Renal cortex interstitium (tissue), 11 donors: ENCODE results near the gene OPCML. TPM values are rescaled to one million over a fixed set of nuclear protein-coding genes. Genes with fewer than 3 reads are reported as not detected.

ENCODE experiments used
- DNase-seq, 11 donors: peaks; one replicate each; pipeline ENCODE4 v3.0.0-alpha.2; 2013; ENCODE audit warnings: low read depth in 9 of 11, low spot score in 4 of 11; ENCODE audit errors: extremely low read depth in 1 of 11
- polyA plus RNA-seq, 3 donors: library from polyadenylated mRNA; unstranded; fragments of 120-200 nt; gene quantifications; one replicate each; pipeline ENCODE4 v1.2.1, GENCODE V29; 2013; ENCODE audit not compliant: insufficient read length in 3 of 3

OPCML gene
- polyA plus RNA-seq, 3 donors, result 13.2 to 15.8 (median 15.2) TPM

DNA sequence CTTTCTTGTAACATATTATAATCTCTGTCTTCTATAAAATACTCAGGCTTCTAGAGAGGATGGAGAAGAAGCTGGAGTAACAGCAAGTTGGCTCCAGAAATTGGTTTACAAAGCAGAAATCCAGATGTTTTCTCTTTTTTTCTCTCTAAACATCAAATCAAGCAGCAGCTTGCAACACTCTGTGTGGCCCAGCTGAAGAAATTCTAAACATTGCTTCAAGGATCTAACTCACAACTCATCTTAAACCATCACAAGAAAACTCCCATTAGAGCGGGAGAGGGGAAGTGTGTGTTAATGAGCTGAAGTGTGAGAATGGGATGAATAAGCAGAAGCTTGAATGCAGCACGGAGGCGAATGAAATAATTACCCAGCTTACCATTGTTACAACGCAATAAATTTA is 146.5 kb downstream of the OPCML start:
- peak in 3 of 11 donors; percentile 20 to 38 (median 37) for DNase-seq

- no peak for DNase-seq
Observed at GRCh38 chr11:133384731-133385130, 147.6 kb downstream of the OPCML start.

DNA sequence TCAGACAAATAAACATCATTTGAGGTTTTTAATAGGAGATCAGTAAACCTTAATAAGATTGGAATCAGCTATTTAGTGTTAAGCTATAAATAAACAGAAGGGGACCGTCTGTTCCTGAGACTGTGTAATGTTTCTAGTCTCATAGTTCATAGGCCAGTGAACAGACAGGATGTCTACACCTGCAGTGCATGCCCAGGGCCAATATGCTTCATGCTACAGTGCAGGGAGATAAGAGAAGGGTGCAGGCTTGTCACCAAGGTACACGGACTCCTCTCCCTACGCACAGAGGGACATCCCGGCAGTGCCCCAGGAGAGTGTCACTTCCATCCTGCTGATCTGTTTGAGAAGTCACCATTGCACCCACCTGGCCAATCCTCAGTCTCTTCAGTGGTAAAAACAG is 148.6 kb downstream of the OPCML start:
- no peak for DNase-seq

GRCh38 chr11:133383201-133383600 is 149.1 kb downstream of the OPCML start:
- DNase-seq, result no peak

- no peak for DNase-seq
Observed at GRCh38 chr11:133382131-133382812, 150.0 kb downstream of the OPCML start.

DNA sequence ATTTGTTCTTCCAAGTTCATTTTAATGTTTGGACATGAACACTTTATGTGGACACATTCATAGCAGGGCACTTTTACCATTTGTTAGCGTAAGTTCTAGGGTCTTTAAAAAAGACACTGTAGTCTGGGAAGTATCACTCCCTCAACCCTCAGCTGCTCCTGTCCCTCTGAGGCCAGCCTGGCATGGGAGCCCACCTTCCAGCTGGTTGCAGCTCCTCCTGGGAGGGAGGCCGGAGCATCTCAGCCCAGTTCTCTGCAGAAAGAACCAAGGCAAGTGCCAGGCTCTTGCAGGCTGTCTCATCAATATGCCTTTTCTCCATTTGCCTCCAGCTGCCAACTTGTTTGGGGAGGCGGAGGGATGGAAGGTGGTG is 150.6 kb downstream of the OPCML start:
- DNase-seq, result no peak

DNA sequence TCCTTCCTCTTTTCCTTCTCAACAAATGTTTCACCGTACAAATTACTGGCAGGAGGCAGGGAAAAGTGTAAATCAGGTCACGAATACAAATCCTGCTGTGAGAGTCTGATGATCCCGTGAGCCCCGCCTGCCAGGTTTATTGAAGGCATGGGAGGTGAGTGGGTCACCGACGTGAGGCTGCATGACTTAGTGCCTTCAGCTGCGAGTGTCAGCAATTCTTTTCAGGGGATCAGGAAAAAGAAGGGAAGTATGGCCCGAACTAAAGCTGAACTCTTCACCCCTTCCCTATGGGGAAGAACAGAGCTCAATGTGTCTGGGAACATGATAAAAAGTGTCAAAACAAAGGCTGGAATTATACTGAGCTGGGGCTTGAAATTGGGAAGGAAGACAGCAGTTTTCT is 166.2 kb downstream of the OPCML start:
- DNase-seq, result no peak

DNA sequence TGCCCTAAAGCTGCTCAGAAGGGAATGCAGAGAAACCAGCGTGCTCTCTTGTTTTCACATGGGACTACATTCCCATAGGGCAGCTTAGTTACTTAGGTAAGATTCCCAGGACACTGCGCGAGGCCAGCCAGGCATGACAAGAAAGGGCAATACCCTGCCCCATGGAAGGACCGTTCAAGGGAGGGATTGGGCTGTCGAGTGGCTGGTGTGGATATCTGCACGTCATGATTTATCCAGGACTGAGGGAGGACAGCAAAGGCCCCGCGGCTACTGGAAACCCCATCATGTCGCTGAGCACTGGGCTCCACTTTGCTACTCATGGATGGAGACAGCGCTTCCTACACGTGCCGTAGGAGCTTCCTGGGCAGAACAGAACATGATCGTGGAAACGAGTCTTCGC is 169.4 kb downstream of the OPCML start:
- peak in 1 of 11 donors; percentile 13 for DNase-seq

GRCh38 chr11:133362156-133362555 is 170.1 kb downstream of the OPCML start:
- DNase-seq, result no peak

DNA sequence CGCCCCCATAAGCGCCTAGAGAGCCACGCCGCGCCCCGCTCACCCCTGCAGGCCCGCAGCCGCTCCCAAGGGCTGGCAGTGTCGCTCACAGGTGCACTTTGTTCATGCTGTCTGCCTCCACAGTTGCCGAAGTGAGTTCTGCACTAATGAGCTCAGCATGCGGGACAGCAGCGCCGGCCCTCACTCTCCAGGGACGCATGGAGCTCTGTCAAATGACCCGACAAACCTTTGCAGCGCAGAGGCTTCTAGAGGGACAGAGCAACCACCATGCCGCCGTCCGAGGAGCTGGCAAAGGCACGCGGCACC is 170.7 kb downstream of the OPCML start:
- DNase-seq, result no peak

DNA sequence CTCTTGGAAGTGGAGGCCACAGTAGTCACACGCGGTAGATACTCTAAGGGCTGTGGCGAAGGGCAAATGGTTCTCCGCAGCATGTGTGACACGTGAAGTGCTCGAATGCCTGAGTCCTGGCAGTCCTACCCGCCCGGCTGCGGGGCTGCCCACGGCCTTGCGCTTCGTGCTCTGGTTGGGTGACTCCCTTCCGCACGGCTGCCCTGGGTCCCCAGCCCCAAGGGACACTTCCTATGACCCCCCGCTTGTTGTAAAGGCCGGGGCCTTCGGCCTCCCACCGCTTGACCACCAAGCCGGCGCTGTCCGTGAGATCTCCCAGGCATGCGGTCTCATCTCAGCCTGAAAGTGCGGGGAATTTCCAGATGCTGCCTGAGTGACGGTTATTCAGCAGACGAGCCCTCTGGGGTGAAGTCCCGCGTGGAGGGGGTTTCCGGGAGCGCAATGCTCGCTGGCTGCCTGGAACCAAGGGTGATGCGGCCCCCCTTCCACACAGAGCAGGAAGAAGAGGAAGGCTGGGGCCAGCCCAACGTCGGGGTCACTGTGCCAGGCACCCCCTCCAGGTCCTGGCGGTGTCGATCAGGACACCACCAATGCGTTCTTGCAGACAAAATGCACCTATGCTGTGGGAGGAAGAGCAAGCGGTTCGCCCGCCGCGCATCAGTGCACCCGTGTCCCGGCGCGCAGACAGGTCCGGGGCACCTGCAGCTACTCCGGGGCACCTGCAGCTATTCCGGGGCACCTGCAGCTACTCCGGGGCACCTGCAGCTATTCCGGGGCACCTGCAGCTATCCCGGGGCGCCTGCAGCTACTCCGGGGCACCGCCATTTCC is 171.2 kb downstream of the OPCML start:
- DNase-seq, result no peak

GRCh38 chr11:133355095-133355494 is 177.2 kb downstream of the OPCML start:
- DNase-seq, result no peak

GRCh38 chr11:133354069-133354468 is 178.2 kb downstream of the OPCML start:
- DNase-seq, result no peak

DNA sequence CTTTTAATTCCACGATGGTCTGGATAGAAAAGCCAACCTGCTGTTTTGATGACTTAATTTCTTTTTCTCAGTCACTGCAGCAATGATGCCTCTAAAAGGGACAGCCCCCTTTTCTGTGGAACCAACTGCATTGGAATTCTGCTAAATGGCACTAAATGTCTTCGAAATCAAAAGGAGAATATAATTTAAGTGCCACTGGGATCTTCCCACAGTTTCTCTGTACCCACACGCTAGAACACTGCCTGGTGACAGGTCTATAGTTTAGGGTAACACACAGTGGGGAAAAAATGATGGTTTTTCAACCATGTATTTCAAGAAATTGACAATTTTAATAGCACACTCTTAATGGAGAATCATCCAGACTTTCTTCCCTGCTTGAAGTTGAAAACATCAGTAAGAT is 182.3 kb downstream of the OPCML start:
- no peak for DNase-seq

DNA sequence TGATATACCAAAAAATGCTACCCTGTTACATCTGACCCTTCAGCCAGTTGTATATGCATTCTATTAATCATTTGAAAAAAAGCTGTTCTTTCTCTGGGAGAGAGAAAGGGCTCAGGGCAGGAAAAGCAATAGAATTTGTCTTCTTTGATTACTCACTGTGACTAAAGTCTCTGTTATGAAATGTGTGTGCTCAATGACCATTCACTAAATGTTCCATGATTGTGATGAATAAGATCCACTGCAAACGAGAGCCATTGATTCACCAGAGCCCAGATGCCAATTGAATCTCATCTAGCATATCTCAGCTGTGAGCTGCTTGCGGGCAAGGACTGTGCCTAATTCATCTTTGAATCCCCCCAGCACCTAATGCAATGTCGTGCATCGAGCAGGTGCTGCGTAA is 184.3 kb downstream of the OPCML start:
- no peak for DNase-seq

- no peak for DNase-seq
Observed at GRCh38 chr11:133346137-133346536, 186.2 kb downstream of the OPCML start.

GRCh38 chr11:133343951-133344350 is 188.3 kb downstream of the OPCML start:
- DNase-seq, result no peak

GRCh38 chr11:133339495-133340140 is 192.7 kb downstream of the OPCML start:
- DNase-seq, result no peak

- no peak for DNase-seq
Observed at GRCh38 chr11:133338588-133338987, 193.7 kb downstream of the OPCML start.

DNA sequence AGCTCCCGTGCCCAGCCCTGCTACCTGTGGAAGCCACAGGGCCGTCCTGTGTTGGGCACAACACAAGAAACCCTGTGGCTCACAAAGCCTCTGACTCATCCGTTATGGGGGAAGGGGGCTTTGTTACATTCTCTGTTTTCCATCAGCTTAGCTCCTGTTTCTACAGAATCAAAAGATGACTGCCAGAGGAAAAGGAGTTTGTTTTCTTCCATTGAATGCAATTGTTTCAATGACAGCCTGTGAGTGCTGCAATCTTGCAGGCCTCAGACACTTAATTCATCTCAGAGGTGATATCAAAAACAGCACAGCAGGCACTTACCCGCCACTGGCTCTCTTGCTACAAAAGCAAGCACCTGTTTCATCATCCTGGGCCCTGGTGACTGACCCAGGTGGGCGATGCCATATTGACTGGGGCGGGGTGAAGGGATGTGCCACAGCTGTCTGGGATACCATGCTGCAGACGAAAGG is 194.3 kb downstream of the OPCML start:
- no peak for DNase-seq
